NCI-H2029 (cell line): ENCODE measurements around the gene TRIM29.
"Not testable (repeated sequence)": the region's sequence is repeated elsewhere in the genome, so short reads cannot be mapped to it uniquely, and the experiment has no call there.

ENCODE experiments used
- DNase-seq: peaks from one replicate; lab custom pipeline; 2025; lab: John Stamatoyannopoulos, UW

The TRIM29 gene

GRCh38 chr11:120172054-120172911, 34.4 kb upstream of the TRIM29 start:
- peak; percentile 64 for DNase-seq

DNA sequence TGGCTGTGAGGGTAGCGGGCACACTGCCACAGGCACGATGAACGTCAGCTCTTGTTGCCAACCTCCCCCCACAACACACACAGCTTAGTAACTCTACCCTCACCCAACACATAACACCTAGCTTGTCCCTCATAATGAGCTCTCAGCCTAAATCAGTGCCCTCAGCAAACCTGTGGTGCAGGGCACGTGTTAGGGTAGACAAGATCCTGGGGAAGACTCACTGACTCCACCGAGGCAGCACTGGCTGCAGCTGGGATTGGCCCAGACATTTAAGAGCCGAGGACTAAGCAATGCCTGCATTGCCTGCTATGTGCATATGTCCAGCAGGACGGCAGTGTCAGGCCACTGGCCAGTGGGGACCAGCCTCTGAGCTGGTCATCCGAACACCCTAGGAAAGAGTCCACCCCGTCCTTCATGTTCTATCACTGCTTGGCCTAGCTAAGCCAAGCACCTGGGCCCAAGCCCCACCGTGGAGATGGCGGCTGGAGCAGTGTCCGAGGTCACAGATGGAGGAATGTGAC, 32.9 kb upstream of the TRIM29 start:
- no peak for DNase-seq

GRCh38 chr11:120169981-120170698, 32.2 kb upstream of the TRIM29 start:
- DNase-seq: no peak

GRCh38 chr11:120168960-120169681, 31.2 kb upstream of the TRIM29 start:
- DNase-seq: no peak

DNA sequence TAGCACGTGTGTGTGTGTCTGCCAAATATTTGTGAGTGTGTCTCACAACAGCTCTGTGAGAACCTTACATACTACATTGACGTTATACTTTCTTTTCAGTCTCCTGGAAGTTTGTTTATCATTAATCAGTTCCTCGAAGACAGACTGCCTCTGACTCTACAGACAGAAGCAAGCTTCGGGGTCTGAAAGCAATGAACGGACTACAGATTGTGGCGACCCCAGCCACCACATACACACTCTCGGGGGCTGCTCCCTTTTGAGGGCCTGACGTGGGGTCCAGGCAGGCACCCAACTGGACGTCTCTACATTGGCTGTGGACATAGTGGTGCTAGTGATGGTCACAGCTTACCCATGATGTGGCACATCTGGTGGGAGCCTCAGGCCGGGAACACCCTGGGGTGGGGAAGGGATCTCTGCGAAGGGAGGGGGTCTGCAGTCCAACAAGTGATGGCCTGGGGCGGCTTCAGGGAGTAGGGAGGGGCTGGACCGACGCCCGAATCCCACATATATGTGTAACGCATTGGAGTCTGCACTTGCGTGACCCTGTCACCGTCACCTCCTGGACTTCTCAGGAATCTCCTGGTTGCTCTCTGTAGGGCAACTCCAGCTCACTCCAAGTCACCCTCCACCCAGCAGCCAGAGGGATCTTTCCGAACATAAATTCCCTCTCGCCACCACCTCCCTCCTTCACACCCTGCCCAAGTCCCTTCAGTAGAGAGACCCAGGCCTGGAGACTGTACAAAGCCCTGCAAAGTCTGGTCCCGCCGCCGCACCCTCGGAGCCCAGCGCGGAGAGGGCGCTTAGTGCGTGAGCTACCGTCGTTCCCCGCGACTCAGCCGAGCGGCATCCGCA, 30.4 kb upstream of the TRIM29 start:
- DNase-seq: no peak

DNA sequence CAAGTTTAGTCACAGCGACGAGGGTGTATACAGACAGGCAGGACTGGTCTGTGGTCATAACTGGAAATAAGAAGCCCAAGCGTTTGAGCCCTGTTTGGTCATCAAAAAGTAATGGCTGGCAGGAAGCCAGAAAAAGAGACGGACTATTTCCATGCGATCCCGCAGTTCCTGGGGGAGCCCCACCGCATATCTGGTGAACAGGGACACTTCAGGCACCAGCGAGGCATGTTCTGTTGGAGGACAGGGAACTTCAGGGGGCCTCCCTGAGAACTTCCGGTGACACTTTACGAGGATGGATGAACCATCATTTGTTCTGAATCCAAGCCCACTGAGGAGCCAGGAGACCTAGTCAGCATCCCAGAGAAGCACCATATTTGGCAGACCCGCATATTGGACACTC, 29.7 kb upstream of the TRIM29 start:
- DNase-seq: no peak

GRCh38 chr11:120160436-120160835, 22.5 kb upstream of the TRIM29 start:
- no peak for DNase-seq

- DNase-seq: no peak
Measured at GRCh38 chr11:120153221-120153620, 15.3 kb upstream of the TRIM29 start.

DNA sequence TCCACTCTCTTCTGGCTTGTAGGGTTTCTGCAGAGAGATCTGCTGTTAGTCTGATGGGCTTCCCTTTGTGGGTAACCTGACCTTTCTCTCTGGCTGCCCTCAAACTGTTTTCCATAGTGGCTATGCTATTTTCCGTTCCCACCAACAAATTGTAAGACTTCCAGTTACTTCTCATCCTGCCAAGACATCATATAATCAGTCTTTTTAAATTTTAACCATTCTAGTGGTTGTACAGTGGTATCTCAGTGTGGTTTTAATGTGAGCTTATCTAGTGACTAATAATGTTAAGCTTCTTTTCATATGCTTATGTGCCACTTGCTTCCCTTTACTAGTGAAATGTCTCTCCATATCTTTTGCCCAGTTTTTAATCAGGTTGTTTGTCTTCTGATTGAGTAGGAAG, 13.6 kb upstream of the TRIM29 start:
- DNase-seq: no peak

DNA sequence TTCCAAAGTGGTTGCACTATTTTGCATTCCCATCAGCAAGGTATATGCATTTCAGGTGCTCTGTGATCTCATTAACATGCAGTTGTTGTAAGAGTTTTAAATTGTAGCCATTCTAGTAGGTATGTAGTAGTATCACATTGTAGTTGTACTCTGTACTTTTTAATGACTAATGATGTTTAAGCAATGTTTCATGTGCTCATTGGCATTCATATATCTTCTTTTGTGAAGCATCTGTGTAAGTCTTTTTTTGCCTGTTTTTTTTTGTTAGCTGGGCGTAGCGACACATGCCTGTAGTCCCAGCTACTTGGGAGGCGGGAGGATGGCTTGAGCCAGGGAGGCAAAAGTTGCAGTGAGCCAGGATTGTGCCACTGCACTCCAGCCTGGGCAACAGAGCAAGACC, 11.3 kb upstream of the TRIM29 start:
- no peak for DNase-seq

DNA sequence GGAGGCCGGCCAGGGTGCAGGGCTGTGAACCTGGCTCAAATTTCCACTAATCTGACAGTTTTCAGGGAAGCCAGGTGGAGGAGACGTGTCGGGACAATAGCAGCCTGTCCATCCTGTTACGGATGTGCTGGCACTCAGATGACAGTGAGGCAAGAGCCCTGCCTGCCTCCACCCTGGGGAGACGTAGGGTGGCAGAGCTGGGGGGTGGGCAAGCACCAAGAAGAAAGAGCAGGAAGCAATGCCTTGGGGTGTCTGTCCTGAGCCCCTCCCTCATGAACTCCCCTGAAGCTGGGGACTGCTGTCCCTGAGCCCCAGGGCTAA, 10.0 kb upstream of the TRIM29 start:
- DNase-seq: no peak

- DNase-seq: no peak
Measured at GRCh38 chr11:120147094-120147949, 9.4 kb upstream of the TRIM29 start.

- DNase-seq: no peak
Measured at GRCh38 chr11:120146413-120147093, 8.6 kb upstream of the TRIM29 start.

- no peak for DNase-seq
Measured at GRCh38 chr11:120144501-120144900, 6.6 kb upstream of the TRIM29 start.

DNA sequence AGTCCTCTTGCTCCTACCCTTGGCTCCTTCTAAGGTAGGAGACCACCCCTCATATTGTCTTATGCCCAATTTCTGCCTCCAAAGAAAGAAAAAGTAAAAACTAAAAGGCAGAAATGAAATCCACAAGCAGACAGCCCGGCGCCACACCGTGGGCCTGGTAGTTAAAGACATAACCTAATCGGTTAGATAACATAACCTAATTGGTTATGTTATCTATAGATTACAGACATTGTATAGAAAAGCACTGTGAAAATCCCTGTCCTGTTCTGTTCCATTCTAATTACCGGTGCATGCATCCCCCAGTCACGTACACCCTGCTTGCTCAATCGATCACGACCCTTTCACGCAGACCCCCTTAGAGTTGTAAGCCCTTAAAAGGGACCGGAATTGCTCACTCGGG, 5.6 kb upstream of the TRIM29 start:
- DNase-seq: not testable (repeated sequence)

DNA sequence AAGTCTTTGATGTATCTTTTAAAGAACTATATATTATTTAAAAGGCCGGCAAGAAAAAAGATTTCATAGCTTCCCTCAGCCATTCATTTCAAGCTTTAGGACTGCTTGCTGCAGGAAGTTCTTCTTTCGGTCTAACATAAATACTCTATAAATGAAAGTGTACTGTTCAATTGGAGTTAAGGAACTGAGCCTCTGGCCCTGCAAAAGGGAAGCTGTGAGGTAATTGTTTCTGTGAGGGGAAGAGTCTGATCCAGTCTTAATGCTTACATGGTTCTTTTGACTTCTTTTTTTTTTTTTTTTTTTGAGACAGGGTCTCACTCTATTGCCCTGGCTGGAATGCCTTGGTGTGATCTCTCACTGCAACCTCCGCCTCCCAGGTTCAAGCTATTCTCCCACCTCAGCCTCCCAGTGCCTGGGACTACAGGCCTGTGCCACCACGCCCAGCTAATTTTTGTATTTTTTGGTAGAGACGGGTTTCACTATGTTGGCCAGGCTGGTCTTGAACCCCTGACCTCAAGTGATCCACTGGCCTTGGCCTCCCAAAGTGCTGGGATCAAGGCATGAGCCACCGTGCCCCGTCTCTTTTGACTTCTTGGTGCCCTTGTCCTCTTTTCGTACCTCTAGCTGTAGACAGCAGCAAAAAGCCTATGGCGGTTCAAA, 4.7 kb upstream of the TRIM29 start:
- DNase-seq: no peak

GRCh38 chr11:120141768-120142423, 4.0 kb upstream of the TRIM29 start:
- DNase-seq: no peak

DNA sequence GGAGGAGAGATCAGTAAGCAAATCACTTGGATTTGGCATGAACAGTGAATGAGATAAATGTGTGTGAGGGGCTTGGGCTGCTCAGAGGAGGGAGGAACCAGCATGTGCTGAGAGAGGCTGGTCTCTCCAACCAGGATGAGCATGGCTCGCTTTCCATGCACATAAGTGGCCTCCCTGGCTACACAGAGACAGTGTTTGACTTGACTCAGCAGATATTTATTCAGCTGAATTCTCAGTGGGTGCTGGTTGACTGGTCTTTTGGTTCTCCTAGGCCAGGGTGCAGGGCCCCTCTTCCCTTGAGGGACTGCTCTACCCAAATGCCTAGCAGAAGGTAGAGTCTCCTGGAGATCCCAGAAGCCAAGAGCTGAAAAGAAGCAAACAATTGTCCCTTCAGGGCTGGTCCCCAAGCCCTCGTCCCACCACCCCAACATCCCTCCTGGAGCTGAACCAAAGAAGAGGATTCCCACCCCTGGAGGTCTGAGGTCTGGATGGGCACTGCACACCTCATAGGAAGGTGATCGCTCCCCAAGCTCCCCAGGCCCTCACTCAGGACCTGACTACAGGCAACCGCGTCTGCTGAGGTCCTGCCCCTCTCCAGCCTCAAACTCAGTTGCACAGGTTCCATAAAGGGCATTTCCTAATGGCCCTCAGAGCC, 3.3 kb upstream of the TRIM29 start:
- no peak for DNase-seq
